Measurements from ENCODE around the gene DNAAF2.
"Not testable (repeated sequence)": the region's sequence is repeated elsewhere in the genome, so short reads cannot be mapped to it uniquely, and the experiment has no call there.

The DNAAF2 gene

GRCh38 chr14:49634547-49635334 lies at the start of gene DNAAF2:
TSS of gene DNAAF2 (minus strand) at chr14:49635244. CDS start at chr14:49635149, 95 bp downstream.
- DNase-seq = peak; percentile 94

GRCh38 chr14:49679271-49679670 lies 44.2 kb upstream of the DNAAF2 start:
- DNase-seq = no peak

GRCh38 chr14:49677643-49678042 lies 42.6 kb upstream of the DNAAF2 start:
- DNase-seq = no peak

GRCh38 chr14:49673586-49673985 lies 38.5 kb upstream of the DNAAF2 start:
- no peak for DNase-seq

- DNase-seq = no peak
These were observed 35.4 kb upstream of the DNAAF2 start for GRCh38 chr14:49670475-49670874.

GRCh38 chr14:49659526-49660455 lies 24.7 kb upstream of the DNAAF2 start:
- no peak for DNase-seq

GRCh38 chr14:49657500-49657899 lies 22.5 kb upstream of the DNAAF2 start:
- DNase-seq = not testable (repeated sequence)

GRCh38 chr14:49654511-49654910 lies 19.5 kb upstream of the DNAAF2 start:
- DNase-seq = no peak

GRCh38 chr14:49653508-49653907 lies 18.5 kb upstream of the DNAAF2 start:
- DNase-seq = no peak

GRCh38 chr14:49642163-49642562 lies 7.1 kb upstream of the DNAAF2 start:
- no peak for DNase-seq

- no peak for DNase-seq
These were observed 6.7 kb upstream of the DNAAF2 start for GRCh38 chr14:49641697-49642129.

- no peak for DNase-seq
These were observed 5.7 kb upstream of the DNAAF2 start for GRCh38 chr14:49640540-49641417.

- DNase-seq = peak; percentile 10
These were observed 2.6 kb upstream of the DNAAF2 start for GRCh38 chr14:49637534-49638078.

- no peak for DNase-seq
These were observed 1.8 kb upstream of the DNAAF2 start for GRCh38 chr14:49636866-49637265.

- DNase-seq = peak; percentile 98
These were observed 1.2 kb downstream of the DNAAF2 start for GRCh38 chr14:49633640-49634546.

GRCh38 chr14:49623941-49624839 lies 10.9 kb downstream of the DNAAF2 start:
- no peak for DNase-seq

- DNase-seq = no peak
These were observed 11.7 kb downstream of the DNAAF2 start for GRCh38 chr14:49623387-49623786.

- DNase-seq = no peak
These were observed 12.9 kb downstream of the DNAAF2 start for GRCh38 chr14:49622022-49622607.

- DNase-seq = no peak
These were observed 13.7 kb downstream of the DNAAF2 start for GRCh38 chr14:49621114-49621881.
